ENCODE results near the gene CRISP2.

- TF ChIP-seq POLR2A (IDR thresholded peaks at IDR 0.05; ENCODE audit: low read depth) (no peak), POLR2AphosphoS5 (IDR thresholded peaks at IDR 0.05) (no peak)
- TF ChIP-seq, protein P1, sequence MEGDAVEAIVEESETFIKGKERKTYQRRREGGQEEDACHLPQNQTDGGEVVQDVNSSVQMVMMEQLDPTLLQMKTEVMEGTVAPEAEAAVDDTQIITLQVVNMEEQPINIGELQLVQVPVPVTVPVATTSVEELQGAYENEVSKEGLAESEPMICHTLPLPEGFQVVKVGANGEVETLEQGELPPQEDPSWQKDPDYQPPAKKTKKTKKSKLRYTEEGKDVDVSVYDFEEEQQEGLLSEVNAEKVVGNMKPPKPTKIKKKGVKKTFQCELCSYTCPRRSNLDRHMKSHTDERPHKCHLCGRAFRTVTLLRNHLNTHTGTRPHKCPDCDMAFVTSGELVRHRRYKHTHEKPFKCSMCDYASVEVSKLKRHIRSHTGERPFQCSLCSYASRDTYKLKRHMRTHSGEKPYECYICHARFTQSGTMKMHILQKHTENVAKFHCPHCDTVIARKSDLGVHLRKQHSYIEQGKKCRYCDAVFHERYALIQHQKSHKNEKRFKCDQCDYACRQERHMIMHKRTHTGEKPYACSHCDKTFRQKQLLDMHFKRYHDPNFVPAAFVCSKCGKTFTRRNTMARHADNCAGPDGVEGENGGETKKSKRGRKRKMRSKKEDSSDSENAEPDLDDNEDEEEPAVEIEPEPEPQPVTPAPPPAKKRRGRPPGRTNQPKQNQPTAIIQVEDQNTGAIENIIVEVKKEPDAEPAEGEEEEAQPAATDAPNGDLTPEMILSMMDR (IDR thresholded peaks at IDR 0.05): no peak
Measured at GRCh38 chr6:49739423-49739822, 26.1 kb upstream of the CRISP2 start.
